Left forelimb (tissue), 1 donor: Measurements from ENCODE around the gene CLSTN2.

Experiments
- DNase-seq: peaks from one replicate; pipeline ENCODE4 v3.0.0-alpha.2; 2018; ENCODE audit warnings: low spot score

CLSTN2 gene

DNA sequence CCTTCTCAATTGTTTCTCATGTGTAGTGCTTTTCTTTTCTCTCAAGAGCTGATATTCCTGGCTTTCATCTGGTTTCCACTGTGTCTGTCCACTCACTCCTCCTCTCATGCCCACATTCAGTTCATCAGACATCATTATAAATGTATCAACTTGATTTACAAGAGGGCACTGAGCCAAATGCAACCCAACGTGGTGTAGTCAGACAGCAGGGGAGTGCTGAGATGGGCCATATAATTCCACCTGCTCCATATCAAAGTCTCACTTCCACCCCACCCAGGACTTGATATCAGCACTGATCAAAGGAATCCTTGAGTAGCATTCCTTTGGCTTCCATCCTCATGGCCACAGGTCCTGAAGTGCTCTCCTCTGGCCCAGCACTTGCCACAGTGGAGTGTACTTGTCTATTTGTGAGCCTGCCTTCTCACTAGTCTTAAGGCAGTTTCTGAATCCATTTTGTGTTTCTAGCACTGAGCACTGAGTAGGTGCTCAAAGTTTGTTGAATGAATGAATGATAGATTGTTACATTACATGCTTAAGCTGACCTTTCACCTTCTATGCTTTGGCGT, 252.8 kb downstream of the CLSTN2 start:
- DNase-seq: no peak

DNA sequence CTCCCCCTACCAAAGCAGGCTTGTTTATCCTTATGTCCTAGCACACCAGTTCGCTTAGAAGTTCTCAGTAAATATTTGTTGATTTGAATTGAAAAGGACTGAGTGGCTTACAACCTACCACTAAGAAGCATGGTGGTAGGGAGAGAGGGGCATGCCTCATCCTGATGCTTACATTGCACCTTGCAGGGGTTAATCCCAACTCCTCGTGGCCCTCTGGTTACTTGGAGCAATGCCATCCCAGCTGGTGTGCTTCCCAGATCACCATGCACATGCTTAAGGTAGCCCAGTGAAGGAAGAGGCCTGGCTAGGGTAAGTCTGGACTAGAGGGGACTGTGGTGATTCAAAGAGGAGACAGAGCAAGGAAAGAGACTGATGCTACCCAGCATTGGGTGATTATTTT, 253.3 kb downstream of the CLSTN2 start:
- DNase-seq: no peak

DNA sequence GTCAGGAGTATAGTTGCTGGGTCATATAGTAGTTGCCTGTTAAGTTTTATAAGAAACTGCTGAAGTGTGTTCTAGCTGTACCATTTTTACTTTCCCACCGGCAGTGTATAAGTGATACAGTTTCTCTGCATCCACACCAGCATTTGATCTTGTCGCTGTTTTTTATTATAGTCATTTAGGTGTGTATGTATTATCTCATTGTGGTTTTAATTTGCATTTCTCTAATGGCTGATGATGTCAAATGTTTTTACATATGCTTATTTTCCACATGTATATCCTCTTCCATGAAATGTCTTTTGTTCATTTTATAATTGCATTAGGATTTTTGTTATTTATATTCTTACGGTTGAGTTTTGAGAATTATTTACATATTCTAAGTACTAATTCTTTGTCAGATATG, 254.3 kb downstream of the CLSTN2 start:
- DNase-seq: no peak

DNA sequence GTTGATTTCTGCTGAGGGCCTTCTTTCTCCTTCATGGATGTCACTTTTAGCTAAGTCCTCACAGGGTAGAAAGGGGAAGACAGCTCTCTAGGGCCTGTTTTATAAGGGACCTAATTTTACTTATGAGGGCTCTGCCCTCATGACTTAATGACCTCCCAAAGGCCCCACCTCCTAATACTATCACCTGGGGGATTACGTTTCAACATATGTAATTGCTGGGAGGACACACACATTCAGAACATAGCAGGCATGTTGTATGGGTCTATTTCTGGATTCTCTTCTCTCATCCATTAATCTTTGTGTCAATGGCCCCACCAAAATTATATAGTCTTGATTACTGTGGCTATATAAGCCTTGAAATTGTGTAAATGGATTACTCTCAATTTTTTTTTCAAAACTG, 255.0 kb downstream of the CLSTN2 start:
- DNase-seq: no peak

DNA sequence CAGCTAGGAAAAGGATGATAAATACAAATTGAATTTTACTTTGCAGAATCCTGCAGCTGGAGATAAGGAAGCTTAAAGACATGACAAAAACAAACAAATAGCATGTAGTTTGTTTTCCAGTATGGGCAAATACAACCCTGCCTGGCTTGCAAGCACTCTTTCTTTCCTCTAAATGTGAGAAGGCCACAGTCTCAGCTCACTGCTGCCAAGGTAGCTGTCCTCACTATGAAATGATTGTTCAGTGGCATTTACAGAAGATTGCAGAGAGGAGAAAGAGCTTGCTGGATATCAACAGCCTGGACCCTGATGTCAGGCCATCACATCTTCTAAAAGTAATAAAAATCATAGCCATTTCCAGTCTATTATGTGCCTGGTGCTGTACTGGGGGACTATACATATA, 262.0 kb downstream of the CLSTN2 start:
- no peak for DNase-seq

DNA sequence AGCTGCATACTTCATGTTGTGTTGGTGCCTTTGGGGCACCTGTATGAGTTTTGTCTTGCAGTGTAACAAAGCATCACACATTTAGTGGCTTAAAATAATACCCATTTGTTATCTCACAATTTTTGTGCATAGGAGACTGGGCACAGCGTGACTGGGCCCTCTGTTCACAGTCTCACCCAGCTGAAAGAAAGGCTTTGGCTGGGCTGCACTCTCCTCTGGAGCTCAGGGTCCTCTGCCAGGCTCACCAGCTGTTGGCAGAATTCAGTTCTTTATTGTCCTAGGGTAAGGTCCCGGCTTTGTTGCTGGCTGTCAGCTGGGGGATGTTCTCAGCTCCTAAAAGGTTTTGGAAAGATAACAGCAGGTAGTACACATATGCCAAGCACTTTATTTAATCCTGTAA, 263.3 kb downstream of the CLSTN2 start:
- DNase-seq: no peak

DNA sequence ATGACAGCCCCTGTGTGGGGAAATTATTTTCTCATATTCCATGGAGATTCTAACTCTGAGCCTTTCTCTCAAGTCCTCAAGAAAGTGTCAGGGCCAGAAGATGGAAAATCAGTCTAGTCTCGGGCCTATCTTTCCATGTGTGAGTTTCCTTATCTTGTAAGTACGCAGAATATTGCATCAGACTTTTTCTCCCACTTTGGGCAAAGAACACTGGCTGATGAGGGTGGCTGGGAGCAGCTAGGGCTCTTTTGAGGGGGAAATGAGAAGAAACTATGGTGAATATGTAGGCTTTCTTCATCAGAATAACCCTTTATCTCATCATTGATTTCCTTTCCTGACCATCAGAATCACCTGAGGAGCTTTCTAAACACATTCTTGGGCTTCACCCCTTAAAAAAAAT, 264.0 kb downstream of the CLSTN2 start:
- no peak for DNase-seq

DNA sequence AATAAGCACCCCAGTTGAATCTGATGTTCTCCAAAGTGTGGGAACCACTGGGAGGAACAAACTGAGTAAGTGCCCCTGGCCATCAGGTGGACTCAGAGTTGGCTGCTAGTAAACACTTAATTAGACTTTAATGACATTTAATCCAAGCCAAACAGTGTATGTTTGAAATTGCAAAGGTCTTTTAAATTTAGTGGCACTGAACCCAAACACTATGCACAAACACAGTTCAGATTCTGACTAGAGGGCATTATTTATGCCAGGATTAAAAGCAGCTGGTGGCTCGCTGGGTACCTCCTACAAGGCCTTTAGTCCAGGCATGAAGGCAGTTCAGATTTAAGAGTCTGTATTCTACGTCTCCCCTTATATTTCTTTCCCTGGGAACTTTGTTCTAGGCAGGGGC, 264.8 kb downstream of the CLSTN2 start:
- no peak for DNase-seq

DNA sequence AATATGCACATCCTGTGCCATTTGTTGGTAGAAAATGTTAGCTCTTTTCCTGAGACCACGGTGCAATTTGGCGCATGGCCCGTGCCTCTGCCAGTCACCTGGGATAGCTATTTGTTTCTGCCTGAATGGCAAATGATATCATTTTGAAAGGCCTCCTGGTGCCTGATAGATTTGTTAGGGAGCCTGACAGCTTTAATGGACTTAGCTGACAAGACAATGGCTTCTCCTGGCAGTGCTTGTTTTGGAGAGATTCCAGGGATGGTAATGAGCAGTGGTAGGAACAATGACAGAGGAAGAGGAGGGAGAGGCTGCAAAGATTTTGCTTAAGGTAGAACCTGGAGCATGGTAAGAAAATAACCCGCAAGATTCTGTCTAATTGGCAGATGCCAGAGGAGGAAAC, 268.5 kb downstream of the CLSTN2 start:
- no peak for DNase-seq

DNA sequence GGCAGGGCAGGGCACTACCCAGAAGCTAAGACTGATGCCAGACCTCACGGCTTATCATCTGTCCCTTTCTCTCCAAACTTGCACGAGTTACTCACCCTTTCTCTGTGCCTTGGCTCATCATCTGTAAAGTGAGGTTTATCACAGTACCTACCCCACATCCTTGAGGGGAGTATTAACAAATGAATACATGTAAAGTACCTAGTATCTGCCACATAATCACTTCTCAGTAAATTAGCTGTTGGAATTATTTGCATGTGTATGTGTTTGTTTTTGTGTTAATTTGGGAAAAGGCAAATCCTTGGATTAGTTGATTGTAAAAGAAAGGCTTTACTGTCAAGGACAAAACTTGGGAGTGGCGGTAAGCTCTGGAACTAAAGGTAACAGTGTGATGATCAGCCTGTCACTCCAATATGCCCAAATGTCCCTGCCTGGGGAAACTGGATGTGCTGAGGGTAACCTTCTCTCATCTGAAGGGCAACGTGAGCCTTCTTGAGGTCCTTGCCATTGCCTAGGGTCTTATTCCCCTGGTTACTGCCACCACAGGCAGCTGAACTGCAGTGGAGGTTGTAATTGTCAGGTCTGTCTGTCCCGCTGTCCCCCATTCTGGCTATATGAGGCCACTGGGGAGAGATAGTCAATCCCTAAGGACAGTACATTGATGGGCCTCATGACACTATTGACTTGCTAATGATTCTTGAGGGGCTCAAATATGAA, 269.4 kb downstream of the CLSTN2 start:
- no peak for DNase-seq

DNA sequence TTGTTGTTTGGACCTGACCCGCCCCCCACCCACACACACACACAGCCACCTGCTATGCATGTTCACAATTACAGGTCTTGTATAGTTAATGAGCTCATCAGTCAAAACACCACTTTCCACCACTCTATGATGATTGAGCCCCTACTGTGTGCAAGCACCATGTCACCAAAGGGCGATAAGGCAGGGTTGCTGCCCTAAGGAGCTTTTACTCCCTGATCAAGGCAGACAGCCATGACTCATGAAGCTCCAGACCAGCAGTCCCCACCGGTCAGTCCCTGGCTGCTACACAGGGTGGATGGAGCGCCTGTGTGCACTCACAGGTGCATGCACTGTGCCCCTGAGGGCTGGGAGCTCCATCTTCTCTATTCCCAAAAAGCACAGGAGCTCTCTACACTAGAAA, 270.6 kb downstream of the CLSTN2 start:
- no peak for DNase-seq

DNA sequence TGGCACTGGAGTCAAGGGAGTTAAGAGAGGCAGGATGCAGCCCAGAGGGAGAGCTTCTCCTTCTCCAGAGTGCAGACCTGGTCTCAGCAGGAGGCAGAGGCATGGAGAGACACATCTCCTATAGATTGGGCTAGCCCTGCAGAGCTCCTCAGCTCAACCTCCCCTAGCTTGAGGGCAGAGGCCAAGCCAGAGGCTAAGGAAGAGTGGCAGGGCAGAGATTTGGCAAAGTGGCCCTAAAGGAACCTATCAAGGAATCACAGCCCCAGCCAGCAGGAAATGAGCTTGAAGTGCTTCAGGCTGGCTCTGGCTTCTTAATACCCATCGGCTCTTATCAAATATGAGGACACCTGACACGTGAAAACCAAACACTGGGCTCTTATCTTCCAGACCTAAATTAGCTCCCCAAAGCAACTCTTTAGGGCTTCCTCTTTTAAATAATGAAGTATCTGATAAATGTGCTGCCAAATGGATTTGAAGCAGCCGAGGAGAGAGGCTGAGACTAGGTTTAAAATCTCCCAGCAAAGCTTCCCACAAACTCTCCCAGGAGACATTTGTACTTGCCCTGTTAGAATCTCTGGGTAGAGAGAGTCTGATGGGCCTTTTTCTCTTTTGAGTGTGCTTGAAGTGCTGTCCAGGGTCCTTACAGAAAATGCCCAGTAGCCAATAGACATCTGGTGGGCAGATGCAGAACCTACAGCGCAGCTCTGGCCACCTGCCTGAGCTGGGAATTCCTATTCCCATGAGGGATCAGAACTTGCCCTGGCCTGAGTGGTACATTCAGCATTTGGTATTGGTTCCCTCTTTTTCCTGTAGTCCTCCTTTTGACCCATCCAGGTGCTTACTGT, 271.4 kb downstream of the CLSTN2 start:
- DNase-seq: no peak

DNA sequence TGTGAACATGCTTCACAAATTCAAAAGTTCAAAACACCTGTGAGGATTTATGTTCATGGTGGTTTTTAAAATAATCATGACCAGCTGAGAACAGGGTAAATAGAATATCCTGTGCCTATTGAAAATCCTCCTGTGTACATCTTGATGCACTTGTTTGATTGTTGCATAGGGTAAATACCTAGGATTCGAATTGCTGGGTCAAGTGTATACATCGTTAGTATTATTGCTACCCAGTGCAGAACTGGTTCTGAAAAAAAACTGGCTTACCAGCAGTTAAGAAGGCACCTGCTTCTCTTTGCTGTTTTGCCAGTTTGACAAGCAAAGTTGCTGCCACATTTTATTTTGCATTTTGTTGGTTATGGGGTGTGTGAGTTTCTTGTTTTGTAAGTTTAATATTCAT, 272.6 kb downstream of the CLSTN2 start:
- no peak for DNase-seq

DNA sequence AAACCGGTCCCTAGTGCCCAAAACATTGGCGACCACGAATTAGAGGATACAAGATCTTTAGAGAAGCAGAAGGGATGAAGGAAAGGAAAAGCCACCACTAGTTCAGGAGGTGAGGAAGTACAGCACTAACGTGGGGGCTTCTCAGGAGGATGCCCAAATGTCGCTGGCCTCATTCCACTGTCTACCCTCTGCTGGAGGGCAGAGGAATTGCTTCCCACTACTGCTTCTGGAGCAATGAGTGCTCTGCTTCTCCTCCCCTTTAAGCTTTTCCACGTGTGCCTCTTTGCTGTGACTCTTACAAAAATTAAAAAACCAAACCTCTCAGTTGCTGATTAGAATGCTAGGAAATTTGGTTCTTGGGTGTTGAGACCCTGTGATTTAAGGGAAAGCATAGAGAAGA, 281.3 kb downstream of the CLSTN2 start:
- no peak for DNase-seq

DNA sequence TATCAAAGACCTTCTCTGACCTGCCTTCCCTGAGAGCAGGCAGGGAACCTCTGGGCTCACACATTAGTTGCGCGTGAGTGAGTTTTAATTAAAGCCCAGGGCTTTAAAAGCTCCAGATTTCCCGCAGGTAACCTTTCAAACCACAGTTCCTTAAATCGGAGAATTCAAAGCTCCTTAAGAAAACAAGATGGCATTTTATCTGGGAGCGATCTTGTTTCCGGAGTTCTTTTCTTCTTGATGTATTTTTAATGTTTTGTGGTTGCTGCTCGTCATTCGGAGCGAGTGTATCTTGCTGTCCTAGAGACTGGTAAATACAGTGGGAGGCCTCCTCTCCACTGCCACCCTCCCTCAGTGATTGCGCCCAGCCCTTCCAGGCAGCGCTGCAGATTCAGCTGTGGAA, 284.3 kb downstream of the CLSTN2 start:
- no peak for DNase-seq

DNA sequence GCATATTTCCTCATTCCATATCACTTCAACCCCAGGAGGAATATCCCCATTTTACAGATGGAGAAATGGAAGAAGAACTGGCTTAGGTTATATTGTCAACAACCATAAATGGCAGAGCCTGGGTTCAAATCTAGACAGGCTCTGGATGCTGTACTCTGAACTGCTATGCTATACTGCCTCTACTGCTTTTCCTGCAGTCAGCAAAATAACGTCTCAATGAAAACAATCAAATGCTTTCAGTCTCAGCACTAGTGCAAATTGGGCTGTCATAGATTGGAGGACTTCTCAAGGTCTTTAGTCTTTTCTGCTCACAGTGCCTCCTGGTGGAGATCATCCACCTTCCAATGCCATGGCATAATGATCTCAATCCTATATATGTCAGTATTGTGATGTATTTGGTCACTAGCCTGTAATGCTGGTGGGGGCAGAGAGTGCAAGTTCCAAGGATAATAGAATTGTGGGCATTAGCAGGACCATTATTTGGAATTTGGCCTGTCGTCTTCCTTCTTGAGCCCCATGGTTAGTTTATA, 285.0 kb downstream of the CLSTN2 start:
- DNase-seq: no peak

DNA sequence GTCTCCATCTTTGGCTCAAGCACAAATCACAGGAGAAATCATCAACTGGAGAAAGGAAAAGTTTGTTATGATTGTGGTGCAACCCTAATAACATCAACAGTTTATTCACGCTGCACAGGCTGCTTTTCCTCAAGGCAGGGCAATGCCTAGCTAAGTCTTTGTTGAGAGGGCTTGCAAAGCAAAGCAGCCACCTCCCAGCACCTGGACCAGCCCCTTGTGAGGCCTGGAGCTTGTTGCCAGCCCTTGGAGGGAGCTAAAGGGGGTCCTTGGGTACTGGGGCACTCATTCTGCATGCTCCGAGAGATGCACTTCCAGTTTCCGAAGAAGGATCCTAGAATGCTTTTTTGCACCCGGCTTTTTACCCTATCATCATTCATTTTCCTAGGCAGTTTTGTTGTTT, 288.2 kb downstream of the CLSTN2 start:
- DNase-seq: no peak

DNA sequence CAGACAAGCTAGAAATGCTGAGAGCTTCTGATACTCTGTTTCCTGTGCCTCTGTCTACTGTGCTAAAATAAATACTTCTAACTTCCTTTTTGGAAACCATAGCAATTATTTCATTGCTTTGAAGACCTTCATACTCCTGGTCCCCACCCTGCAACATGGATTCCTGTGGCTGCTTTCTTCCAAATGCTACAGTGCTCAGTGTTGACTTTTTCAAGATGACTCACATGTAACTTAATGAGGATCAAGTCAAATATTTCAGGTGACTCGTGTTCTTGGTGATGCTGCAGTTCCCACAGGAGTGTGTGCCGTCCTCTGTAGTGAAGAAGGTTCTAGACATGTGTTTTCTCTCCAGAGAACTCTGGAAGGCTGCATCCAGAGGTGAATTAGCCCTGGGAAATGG, 288.6 kb downstream of the CLSTN2 start:
- no peak for DNase-seq

DNA sequence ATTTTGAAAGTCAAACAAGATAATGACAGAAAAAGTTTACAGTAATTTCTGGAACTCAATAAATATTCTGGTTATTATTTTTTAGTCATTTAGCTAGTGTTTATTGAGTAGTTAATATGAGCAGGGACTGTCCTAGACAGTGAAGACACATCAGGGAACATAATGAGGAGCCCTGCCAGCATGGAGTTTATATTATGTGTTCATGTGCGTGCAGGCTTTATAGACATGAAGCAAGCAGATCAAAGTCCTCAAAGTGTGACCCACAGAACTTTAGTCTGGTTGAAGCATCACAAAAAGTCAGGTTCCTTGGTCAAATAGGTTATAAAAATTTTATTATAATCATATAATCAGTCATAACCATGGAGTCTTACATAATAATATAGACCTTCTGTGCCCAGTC, 289.3 kb downstream of the CLSTN2 start:
- no peak for DNase-seq

DNA sequence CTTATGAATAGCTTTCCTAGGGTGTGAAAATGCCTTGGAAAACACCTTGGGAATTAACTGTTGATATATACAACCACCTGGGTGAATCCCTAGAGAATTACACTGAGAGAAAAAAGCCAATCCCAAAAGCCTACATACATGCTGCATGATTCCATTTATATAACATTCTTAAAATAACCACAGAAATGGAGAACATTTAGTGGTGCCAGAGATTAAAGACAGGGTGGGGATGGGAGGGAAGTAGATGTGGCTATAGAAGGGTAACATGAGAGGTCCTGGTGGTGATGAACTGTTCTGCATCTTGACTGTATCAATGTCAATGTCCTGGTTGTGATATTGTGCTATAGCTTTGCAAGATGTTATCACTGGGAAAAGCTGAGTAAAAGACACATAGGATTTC, 291.0 kb downstream of the CLSTN2 start:
- DNase-seq: no peak

DNA sequence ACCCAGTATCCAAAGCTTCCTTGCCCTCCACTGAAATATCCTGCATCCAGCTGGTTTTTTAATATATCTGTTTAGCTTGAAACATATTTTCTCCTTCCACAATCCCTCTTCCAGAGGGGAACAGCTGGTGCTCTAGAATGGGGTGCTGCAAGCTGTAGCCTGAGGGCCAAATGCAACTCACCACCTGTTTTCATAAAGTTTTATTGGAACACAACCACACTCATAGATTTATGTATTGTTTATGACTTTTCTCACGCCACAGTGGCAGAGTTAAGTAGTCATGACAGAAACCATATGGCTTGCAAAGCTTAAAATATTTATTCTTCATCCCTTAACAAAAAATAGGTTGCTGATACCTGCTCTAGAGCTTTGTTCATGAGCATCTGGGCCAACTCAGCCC, 298.7 kb downstream of the CLSTN2 start:
- DNase-seq: no peak

DNA sequence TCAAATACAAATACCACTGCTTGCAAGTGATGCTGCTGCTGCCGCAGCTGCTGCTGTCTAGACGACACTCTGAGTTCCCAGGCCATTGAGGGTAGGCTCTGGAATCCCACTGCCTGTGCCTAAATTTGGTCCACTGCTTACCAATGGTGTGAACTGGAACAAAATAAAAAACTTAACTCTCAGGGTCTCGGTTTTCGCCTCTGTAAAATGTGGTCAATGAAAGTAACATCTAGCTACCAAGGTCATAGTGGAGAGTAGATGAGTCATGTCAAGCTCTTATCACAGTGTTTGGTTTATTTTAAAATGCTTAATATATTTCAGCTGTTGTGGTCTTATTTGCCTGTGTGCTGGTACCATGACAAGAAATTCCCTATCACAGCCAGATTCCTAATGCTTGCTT, 299.3 kb downstream of the CLSTN2 start:
- no peak for DNase-seq

DNA sequence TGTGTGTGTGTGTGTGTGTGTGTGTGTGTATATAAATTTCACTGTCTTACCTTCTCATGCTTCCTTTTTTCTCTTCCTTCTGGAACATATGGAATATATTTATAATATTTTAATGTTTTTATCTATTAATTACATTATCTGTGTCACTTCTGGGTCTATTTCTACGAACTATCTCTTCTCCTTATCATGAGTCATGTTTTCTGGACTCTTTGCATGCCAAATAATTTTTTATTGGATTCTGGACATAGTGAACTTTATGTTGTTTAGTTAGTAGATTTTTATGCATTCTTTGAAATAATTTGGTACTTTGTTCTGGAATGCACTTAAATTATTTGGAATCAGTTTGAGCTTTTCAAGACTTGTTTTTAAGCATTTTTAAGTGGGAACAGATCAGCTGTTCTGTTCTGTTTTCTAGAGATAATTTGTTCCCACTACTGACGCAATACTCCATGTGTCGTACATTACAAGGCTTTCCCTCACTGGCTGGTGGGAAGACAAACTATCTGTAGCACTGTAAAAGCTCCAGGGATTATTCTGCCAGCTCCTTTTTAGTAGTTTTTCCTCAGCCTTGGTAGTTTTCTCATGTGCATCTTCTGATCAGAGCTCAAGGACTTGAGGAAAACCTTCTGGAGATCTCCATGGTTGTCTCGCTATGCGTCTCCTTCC, 302.0 kb downstream of the CLSTN2 start:
- DNase-seq: no peak
